Upper lobe of right lung (tissue), 1 donor: ENCODE measurements around the gene LRRC71. TPM values are rescaled to one million over a fixed set of nuclear protein-coding genes. Genes with fewer than 3 reads are reported as not detected.
A peak's percentile ranks its signal among the peaks of the same experiment; 100 is the strongest.

Experiments used
- ATAC-seq: fragments of 200-7000 bp; cut with Tn5 transposase; one replicate; pipeline ENCODE4 v1.9.1; 2020; ENCODE audit warnings: mild to moderate bottlenecking, moderate library complexity
- DNase-seq: peaks from one replicate; pipeline ENCODE4 v3.0.0-alpha.2; 2020
- H3K27ac ChIP-seq: fragments of 200-600 bp; one replicate; pipeline ENCODE4 v1.8.0; 2022
- H3K27me3 ChIP-seq: fragments of 200-600 bp; one replicate; pipeline ENCODE4 v1.8.0; 2022; ENCODE audit warnings: mild to moderate bottlenecking
- H3K36me3 ChIP-seq: fragments of 200-600 bp; one replicate; pipeline ENCODE4 v1.8.0; 2022
- H3K4me1 ChIP-seq: fragments of 200-600 bp; one replicate; pipeline ENCODE4 v1.8.0; 2022
- H3K4me3 ChIP-seq: fragments of 200-600 bp; one replicate; pipeline ENCODE4 v1.8.0; 2022; ENCODE audit warnings: mild to moderate bottlenecking
- H3K9me3 ChIP-seq: fragments of 200-600 bp; one replicate; pipeline ENCODE4 v1.8.0; 2022
- intact Hi-C: fragments of 100-400 bp; cut with DNase I; formaldehyde crosslinking; loops from one replicate; pipeline ENCODE4 v1.11.0; 2022
- total RNA-seq: library from RNA; stranded (reverse); fragmentation: NEBNext Ultra II Directional; extraction: Animal tissue kit (Norgen Biotek cat#: 25700); gene quantifications from one replicate; pipeline ENCODE4 v1.2.1, GENCODE V29; 2021
- TF ChIP-seq, protein P1 (sequence below): fragments of 200-600 bp; IDR thresholded peaks from one replicate; pipeline ENCODE4 v1.8.0; 2022; ENCODE audit warnings: antibody characterized with exemption
- donor health status: DM: no; HTN: yes; CAD: no; lungs with severe emphysema.

Gene LRRC71
- total RNA-seq, 1 donor from 2014 or later, result 0.26 TPM

DNA sequence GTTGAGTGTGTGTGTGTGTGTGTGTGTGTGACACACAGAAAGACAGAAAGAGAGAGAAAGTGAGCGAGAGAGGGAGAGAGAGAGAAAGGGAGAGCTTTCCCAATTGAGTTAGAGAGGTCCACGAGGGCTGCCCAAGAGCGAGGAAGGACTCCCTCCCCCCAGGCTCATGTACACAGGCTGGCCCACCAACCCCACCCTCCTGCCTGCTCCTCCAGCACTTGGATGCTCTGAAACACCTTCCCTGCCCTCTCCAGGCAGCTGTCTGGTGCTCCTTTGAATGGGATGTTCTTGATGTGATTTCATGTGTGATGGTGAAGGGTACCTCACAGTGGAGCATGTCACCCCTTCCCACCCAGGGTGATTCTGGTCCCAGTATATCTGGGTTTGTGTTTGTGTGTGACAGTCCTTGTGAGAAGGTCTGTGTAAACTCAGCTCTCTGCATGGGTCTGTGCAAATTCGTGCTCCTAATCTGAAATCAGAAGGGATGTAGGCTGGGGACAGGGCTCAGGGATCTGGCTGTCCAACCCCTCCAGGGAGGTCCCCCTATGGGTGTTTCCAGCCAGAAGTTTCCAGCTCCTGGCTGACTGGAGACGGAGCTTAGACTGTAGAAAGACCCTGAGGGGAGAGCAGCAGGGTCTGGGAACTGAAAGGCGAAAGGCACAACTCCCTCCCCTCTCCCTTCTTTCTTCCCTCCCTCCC lies 33.7 kb upstream of the LRRC71 start:
- ATAC-seq (no peak), DNase-seq (no peak)
- intact Hi-C loops, result no loop called here

GRCh38 chr1:156887317-156887716 lies 33.1 kb upstream of the LRRC71 start:
- Histone ChIP-seq H3K36me3 (no peaks in the 10 kb centered on the region), H3K4me3 (no peak overlapping the region), H3K4me1 (no peaks in the 10 kb centered on the region), H3K27me3 (no peaks in the 10 kb centered on the region), H3K9me3 (no peaks in the 10 kb centered on the region), H3K27ac (no peak overlapping the region)
- ATAC-seq (no peak), DNase-seq (no peak)
- TF ChIP-seq, protein P1, sequence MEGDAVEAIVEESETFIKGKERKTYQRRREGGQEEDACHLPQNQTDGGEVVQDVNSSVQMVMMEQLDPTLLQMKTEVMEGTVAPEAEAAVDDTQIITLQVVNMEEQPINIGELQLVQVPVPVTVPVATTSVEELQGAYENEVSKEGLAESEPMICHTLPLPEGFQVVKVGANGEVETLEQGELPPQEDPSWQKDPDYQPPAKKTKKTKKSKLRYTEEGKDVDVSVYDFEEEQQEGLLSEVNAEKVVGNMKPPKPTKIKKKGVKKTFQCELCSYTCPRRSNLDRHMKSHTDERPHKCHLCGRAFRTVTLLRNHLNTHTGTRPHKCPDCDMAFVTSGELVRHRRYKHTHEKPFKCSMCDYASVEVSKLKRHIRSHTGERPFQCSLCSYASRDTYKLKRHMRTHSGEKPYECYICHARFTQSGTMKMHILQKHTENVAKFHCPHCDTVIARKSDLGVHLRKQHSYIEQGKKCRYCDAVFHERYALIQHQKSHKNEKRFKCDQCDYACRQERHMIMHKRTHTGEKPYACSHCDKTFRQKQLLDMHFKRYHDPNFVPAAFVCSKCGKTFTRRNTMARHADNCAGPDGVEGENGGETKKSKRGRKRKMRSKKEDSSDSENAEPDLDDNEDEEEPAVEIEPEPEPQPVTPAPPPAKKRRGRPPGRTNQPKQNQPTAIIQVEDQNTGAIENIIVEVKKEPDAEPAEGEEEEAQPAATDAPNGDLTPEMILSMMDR, result no peak
- intact Hi-C loops, result no loop called here

More for the DNA sequence above, 33.7 kb upstream of the LRRC71 start:
- Histone ChIP-seq H3K4me3 (no peak overlapping the region), H3K9me3 (no peaks in the 10 kb centered on the region), H3K36me3 (no peaks in the 10 kb centered on the region), H3K4me1 (no peaks in the 10 kb centered on the region), H3K27me3 (no peaks in the 10 kb centered on the region), H3K27ac (no peak overlapping the region)
- TF ChIP-seq, protein P1, result no peak

DNA sequence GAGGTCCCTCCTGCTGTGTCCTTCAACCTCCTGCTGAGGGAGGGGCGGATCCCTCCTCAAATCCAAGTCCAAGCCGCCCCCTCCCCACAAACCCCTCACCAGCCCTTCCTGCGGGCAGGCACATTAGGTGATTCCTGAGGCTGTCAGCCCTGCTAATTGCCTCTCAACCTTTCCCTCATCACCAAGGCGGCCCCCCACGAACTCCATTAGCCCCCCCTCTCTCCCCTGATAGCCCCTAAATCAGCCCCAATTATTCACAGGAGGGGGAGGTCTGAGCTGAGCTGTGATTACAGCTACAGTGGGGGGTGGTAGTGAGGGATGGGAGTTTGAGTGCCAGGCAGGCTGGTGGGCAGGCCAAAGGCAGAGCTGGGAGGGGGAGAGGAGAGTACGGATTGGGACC lies 32.7 kb upstream of the LRRC71 start:
- Histone ChIP-seq H3K27me3 (no peaks in the 10 kb centered on the region), H3K36me3 (no peaks in the 10 kb centered on the region), H3K27ac (no peak overlapping the region), H3K4me1 (peaks cover 4% of the 10 kb centered on the region), H3K4me3 (no peak overlapping the region), H3K9me3 (no peaks in the 10 kb centered on the region)
- DNase-seq (no peak), ATAC-seq (no peak)
- TF ChIP-seq, protein P1, result no peak
- intact Hi-C loops, result no loop called here

GRCh38 chr1:156889802-156890580 lies 30.4 kb upstream of the LRRC71 start:
- Histone ChIP-seq H3K4me3 (no peak overlapping the region), H3K27me3 (peaks cover 14% of the 10 kb centered on the region), H3K9me3 (no peaks in the 10 kb centered on the region), H3K27ac (no peak overlapping the region), H3K4me1 (peaks cover 12% of the 10 kb centered on the region), H3K36me3 (no peaks in the 10 kb centered on the region)
- intact Hi-C loops, result no loop called here
- TF ChIP-seq, protein P1, result peak; percentile 83
- ATAC-seq (peak; percentile 70), DNase-seq (peak; percentile 83)

DNA sequence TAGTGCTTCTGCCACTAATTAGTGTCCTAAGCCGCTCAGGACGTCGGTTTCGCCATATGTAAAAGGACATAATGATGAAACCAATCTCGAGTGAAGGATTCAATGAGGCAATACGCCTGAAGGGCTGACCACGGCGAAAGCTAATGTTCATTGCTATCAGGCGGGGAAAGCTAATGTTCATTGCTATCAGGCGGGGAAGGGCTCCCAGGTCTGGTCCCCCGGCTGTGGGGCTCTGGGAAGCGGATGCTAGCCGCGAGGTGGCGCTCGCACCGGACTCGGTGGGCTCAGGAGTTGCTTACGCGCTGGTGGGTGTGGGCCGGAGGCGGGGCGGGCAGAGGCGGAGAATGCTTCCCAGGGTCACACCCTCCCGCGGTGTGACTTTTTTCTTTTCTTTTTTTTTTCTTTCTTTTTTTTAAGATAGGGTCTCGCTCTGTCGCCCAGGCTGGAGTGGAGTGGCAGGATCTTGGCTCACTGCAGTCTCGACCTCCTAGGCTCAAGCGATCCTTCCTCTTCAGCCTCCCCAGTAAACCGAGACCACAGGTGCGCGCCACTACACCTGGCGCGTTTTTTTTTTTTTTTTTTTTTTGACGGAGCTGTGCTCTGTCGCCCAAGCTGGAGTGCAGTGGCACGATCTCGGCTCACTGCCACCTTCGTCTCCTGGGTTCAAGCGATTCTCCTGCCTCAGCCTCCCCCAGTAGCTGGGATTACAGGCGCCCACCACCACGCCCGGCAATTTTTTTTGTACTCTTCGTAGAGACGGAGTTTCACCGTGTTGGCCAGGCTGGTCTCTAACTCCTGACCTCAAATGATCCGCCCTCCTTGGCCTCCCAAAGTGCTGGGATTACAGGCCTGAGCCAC lies 28.0 kb upstream of the LRRC71 start:
- DNase-seq, result peak; percentile 95
- TF ChIP-seq, protein P1, result peak; percentile 85
- H3K27ac ChIP-seq, result no peak overlapping the region
- H3K4me3 ChIP-seq, result peak overlapping the region; percentile 63
- no peaks in the 10 kb centered on the region for H3K9me3 ChIP-seq
- peaks cover 14% of the 10 kb centered on the region for H3K27me3 ChIP-seq
- intact Hi-C loops, result no loop called here
- H3K36me3 ChIP-seq, result no peaks in the 10 kb centered on the region
- peaks cover 30% of the 10 kb centered on the region for H3K4me1 ChIP-seq
- ATAC-seq, result peak; percentile 92
